ENCODE measurements around the gene DAB1.

The DAB1 gene

GRCh38 chr1:57131257-57131656, 292.6 kb downstream of the DAB1 start:
- no peak overlapping the region for H3K4me3 ChIP-seq (replicated peaks in 1 of 2; ENCODE audit: low read depth in 2 of 2, low read length in 2 of 2)
- no peak for TF ChIP-seq CTCF (IDR thresholded peaks at IDR 0.05; ENCODE audit: low read depth, low read length)
- DNase-seq (ENCODE audit: low read depth in 2 of 2) = no peak

- no peak overlapping the region for H3K4me3 ChIP-seq (replicated peaks in 1 of 2; ENCODE audit: low read depth in 2 of 2, low read length in 2 of 2)
- no peak for DNase-seq (ENCODE audit: low read depth in 2 of 2)
- no peak for TF ChIP-seq CTCF (IDR thresholded peaks at IDR 0.05; ENCODE audit: low read depth, low read length)
Observed at GRCh38 chr1:57129865-57130264, 294.0 kb downstream of the DAB1 start.

GRCh38 chr1:57127976-57128375, 295.9 kb downstream of the DAB1 start:
- no peak overlapping the region for H3K4me3 ChIP-seq (replicated peaks in 1 of 2; ENCODE audit: low read depth in 2 of 2, low read length in 2 of 2)
- no peak for DNase-seq (ENCODE audit: low read depth in 2 of 2)
- no peak for TF ChIP-seq CTCF (IDR thresholded peaks at IDR 0.05; ENCODE audit: low read depth, low read length)

- no peak for TF ChIP-seq CTCF (IDR thresholded peaks at IDR 0.05; ENCODE audit: low read depth, low read length)
- H3K4me3 ChIP-seq (replicated peaks in 1 of 2; ENCODE audit: low read depth in 2 of 2, low read length in 2 of 2) = no peak overlapping the region
- peak; percentile 6 to 62 for DNase-seq (ENCODE audit: low read depth in 2 of 2)
Observed at GRCh38 chr1:57124768-57125446, 299.0 kb downstream of the DAB1 start.

GRCh38 chr1:57124170-57124569, 299.7 kb downstream of the DAB1 start:
- DNase-seq (ENCODE audit: low read depth in 2 of 2) = no peak
- no peak overlapping the region for H3K4me3 ChIP-seq (replicated peaks in 1 of 2; ENCODE audit: low read depth in 2 of 2, low read length in 2 of 2)
- no peak for TF ChIP-seq CTCF (IDR thresholded peaks at IDR 0.05; ENCODE audit: low read depth, low read length)

GRCh38 chr1:57122031-57122430, 301.8 kb downstream of the DAB1 start:
- no peak overlapping the region for H3K4me3 ChIP-seq (replicated peaks in 1 of 2; ENCODE audit: low read depth in 2 of 2, low read length in 2 of 2)
- TF ChIP-seq CTCF (IDR thresholded peaks at IDR 0.05; ENCODE audit: low read depth, low read length) = no peak
- DNase-seq (ENCODE audit: low read depth in 2 of 2) = no peak

Measured in cardiac fibroblast (primary cell).